Measurements from ENCODE around the gene RXFP2. TPM values are rescaled to one million over a fixed set of nuclear protein-coding genes. Genes with fewer than 3 reads are reported as not detected.

Gene RXFP2
- total RNA-seq, 1 donor from 2014 or later = not detected

DNA sequence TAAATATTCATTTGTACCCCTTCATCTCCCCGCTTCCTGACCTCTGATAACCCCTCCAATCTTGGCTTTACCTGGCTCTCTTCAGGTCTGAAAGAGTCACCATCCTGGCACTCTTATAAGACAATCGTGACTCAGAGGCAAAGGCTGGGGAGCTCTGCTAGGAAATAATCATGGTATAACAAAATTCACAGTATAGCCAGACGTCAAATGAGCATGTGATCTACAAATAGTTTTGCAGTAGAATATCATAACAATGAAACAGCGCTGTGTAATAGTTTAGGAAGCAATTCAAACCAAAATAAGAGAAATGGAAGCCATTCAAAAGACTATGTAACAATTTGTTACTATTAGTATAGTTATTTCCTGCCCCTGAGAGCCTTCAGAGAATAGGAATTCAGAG, 34.2 kb downstream of the RXFP2 start:
- Histone ChIP-seq H3K9me3 (no peaks in the 10 kb centered on the region), H3K27me3 (no peaks in the 10 kb centered on the region), H3K27ac (peak overlapping the region; percentile 65 to 88), H3K36me3 (no peaks in the 10 kb centered on the region), H3K4me1 (peaks cover 0 to 28% of the 10 kb centered on the region in 2 donors), H3K4me3 (no peak overlapping the region)
- intact Hi-C loops (cut with DNase I) = no loop called here
- TF ChIP-seq, protein P1, sequence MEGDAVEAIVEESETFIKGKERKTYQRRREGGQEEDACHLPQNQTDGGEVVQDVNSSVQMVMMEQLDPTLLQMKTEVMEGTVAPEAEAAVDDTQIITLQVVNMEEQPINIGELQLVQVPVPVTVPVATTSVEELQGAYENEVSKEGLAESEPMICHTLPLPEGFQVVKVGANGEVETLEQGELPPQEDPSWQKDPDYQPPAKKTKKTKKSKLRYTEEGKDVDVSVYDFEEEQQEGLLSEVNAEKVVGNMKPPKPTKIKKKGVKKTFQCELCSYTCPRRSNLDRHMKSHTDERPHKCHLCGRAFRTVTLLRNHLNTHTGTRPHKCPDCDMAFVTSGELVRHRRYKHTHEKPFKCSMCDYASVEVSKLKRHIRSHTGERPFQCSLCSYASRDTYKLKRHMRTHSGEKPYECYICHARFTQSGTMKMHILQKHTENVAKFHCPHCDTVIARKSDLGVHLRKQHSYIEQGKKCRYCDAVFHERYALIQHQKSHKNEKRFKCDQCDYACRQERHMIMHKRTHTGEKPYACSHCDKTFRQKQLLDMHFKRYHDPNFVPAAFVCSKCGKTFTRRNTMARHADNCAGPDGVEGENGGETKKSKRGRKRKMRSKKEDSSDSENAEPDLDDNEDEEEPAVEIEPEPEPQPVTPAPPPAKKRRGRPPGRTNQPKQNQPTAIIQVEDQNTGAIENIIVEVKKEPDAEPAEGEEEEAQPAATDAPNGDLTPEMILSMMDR (IDR thresholded peaks at IDR 0.05) = no peak
- DNase-seq (ENCODE audit: low spot score in 2 of 2) = no peak

DNA sequence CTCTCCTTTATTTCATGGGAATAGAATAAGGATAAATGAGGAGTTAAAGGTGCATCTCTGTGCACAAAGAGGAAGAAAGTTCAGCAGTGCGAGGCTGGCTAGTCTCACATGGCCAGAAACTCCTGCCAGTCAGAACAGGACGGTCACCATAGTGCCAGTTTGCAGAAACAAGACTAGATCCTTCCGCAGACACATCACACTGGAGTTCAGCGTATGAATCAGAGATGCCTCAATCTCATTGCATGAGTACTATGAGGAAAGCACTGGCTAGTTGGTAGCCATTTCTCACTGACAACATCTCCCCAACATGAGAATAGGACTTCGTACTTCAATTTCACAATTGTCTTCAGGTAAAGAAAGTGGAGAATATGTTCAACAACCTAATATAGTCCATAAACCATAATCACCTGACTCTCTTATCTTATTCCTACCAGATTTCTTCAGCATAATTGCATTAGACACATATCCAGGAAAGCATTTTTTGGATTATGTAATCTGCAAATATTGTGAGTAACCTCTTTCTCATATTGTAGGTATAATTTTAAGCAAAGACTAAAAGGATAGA, 34.9 kb downstream of the RXFP2 start:
- intact Hi-C loops (cut with DNase I) = no loop called here
- Histone ChIP-seq H3K4me3 (no peak overlapping the region), H3K9me3 (no peaks in the 10 kb centered on the region), H3K36me3 (no peaks in the 10 kb centered on the region), H3K4me1 (peaks cover 0 to 28% of the 10 kb centered on the region in 2 donors), H3K27me3 (no peaks in the 10 kb centered on the region), H3K27ac (peak overlapping the region; percentile 65 to 88)
- DNase-seq (ENCODE audit: low spot score in 2 of 2) = no peak
- TF ChIP-seq, protein P1 (IDR thresholded peaks at IDR 0.05) = no peak

DNA sequence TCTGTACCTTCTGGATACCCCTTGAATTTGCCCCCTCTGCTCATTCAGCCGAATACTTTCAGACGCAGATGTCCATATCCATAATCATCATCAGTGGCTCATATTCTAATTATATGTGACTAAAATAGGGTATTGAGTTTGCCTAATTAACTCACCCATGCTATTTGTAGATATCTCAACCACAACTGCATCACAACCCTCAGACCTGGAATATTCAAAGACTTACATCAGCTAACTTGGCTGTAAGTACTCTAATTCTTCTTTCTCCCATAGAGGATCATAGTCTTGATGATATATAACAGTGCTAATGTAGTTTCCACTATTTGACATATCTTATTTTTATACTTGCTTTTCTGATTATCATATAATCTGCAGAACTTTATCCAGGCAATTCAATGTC, 35.8 kb downstream of the RXFP2 start:
- DNase-seq (ENCODE audit: low spot score in 2 of 2) = no peak
- Histone ChIP-seq H3K27ac (peak overlapping the region; percentile 65 to 88), H3K4me3 (no peak overlapping the region), H3K27me3 (no peaks in the 10 kb centered on the region), H3K36me3 (no peaks in the 10 kb centered on the region), H3K4me1 (peaks cover 0 to 28% of the 10 kb centered on the region in 2 donors), H3K9me3 (no peaks in the 10 kb centered on the region)
- intact Hi-C loops (cut with DNase I) = no loop called here
- TF ChIP-seq, protein P1 (IDR thresholded peaks at IDR 0.05) = no peak

DNA sequence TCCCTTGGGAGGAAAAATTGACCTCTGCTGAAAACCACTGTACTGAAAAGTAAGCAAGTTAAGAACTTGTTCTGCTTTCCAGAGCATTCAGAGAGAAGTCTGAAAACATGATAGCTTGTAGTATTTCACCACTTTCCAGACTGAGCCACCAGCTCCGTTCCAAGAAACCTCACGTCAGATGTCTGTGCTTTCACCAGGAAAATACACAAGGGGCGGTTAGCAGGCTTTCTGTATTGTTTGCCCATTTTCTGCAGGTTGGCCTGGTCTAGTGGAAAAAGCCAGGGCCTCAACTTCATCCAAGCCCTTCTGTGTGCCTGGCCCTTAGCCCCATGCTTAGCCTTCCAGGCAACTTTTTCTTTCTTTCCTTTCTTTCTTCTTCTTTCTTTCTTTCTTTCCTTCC, 36.4 kb downstream of the RXFP2 start:
- Histone ChIP-seq H3K4me1 (peaks cover 0 to 28% of the 10 kb centered on the region in 2 donors), H3K36me3 (no peaks in the 10 kb centered on the region), H3K27ac (peak overlapping the region; percentile 65 to 88), H3K9me3 (no peaks in the 10 kb centered on the region), H3K27me3 (no peaks in the 10 kb centered on the region), H3K4me3 (no peak overlapping the region)
- DNase-seq (ENCODE audit: low spot score in 2 of 2) = peak; percentile 45 to 90
- intact Hi-C loops (cut with DNase I) = no loop called here
- TF ChIP-seq, protein P1 (IDR thresholded peaks at IDR 0.05) = no peak

DNA sequence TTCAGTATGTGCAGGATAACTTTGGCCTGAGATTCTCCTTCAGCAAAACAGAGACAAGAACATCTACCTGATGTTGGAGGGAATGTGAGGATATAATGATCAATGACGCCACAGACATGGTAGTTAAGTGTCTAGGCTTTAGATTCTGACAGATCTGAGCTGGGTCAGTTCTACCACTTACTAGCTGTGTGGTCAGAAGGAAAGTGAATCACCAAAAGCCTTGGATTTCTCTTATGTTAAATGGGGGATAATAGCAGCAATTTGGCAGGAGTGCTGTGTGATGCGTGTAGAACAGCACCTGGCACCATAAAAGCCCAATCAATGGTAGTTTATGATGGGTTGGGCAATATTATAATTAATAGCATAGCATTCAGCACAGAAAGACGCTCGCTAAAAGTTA, 41.7 kb downstream of the RXFP2 start:
- no peak for DNase-seq (ENCODE audit: low spot score in 2 of 2)
- Histone ChIP-seq H3K36me3 (no peaks in the 10 kb centered on the region), H3K9me3 (no peaks in the 10 kb centered on the region), H3K27ac (no peak overlapping the region), H3K4me1 (peaks cover 0 to 9% of the 10 kb centered on the region in 2 donors), H3K27me3 (no peaks in the 10 kb centered on the region), H3K4me3 (no peak overlapping the region)
- intact Hi-C loops (cut with DNase I) = no loop called here
- TF ChIP-seq, protein P1 (IDR thresholded peaks at IDR 0.05) = no peak

DNA sequence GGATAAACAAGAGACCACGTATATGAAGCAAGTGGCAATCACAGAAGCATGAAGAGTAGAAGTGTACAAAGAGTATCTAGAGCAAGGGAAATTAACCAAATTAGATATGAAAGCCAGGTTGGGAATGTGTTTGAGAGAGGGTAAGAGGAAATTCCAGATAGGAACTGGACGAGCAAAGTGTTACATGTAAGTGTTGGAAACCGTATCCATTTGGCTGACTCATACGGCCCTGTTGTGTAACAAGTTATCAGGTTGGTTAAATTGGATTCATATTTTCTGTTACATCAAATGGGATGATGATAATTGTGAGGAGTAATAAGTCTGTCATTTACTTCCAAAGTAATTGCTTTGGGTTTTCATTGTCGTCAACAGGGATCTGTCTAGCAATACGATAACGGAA, 46.7 kb downstream of the RXFP2 start:
- no peak overlapping the region for H3K27ac ChIP-seq
- TF ChIP-seq, protein P1 (IDR thresholded peaks at IDR 0.05) = no peak
- no peaks in the 10 kb centered on the region for H3K4me1 ChIP-seq
- no peaks in the 10 kb centered on the region for H3K36me3 ChIP-seq
- no peak for DNase-seq (ENCODE audit: low spot score in 2 of 2)
- no peaks in the 10 kb centered on the region for H3K27me3 ChIP-seq
- H3K4me3 ChIP-seq = no peak overlapping the region
- intact Hi-C loops (cut with DNase I) = no loop called here
- H3K9me3 ChIP-seq = no peaks in the 10 kb centered on the region

All from ascending aorta (tissue), 2 donors.